LHCN-M2 (cell line): ENCODE results near the gene MYEOV. TPM values are rescaled to one million over a fixed set of nuclear protein-coding genes. Genes with fewer than 3 reads are reported as not detected.

Experiments used
- DNase-seq: peaks from one replicate; pipeline ENCODE4 v3.0.0-alpha.2; 2012; ENCODE audit warnings: low read depth
- total RNA-seq: library from RNA; depleted of rRNA; stranded (reverse); fragments of >200 nt; gene quantifications from 2 replicates; pipeline ENCODE4 v1.2.3, GENCODE V29; 2014

The MYEOV gene
- total RNA-seq, 1 experiment from 2014 or later = 11.8 TPM

DNA sequence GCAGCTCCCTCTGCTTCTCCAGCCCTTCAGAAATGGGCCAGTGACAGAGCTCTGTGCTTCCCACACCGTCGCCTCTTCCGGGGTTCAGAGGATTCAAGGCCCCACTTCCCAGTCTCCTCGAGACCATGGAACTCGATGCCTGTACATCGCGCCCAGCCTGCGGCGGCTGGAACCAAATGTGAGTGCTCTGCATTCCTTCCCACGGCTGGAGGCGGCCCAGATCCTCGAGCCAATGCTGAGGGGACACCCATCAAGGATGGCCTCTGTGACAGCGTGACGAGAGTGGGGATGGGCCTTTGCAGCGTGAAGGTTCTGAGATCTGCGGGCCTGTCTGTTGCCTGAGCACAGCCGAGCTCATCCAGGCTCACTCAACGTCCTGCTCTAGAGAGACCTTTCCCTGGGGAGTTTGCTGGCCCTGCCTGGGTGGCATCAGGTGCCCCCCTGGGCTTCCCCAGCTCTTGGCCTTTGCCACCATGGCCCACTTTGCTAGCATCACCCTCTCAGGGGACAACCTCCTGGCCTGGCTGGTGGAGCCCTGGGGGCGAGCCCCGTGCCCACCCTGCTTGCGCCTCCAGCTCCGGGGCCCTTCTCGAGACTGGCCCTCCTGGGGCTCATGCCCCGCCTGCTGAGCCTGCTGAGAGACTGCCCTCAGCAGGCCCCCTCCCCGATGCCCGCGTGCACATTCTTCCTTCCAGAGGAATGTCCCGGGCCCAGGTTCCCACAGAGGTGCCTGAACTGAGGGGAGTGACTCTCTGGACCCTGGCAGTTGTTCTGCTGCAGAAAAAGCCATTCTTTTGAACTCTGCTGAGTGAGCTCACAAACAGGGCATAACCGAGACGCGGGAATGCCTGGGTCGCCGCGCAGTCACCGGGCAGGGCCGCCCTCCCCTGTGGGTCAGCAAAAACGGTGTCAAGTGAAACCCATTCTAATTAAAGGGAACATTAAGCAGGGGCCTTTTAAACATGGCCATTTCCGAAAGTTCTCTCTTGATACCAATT lies 7.3 kb upstream of the MYEOV start:
- no peak for DNase-seq

DNA sequence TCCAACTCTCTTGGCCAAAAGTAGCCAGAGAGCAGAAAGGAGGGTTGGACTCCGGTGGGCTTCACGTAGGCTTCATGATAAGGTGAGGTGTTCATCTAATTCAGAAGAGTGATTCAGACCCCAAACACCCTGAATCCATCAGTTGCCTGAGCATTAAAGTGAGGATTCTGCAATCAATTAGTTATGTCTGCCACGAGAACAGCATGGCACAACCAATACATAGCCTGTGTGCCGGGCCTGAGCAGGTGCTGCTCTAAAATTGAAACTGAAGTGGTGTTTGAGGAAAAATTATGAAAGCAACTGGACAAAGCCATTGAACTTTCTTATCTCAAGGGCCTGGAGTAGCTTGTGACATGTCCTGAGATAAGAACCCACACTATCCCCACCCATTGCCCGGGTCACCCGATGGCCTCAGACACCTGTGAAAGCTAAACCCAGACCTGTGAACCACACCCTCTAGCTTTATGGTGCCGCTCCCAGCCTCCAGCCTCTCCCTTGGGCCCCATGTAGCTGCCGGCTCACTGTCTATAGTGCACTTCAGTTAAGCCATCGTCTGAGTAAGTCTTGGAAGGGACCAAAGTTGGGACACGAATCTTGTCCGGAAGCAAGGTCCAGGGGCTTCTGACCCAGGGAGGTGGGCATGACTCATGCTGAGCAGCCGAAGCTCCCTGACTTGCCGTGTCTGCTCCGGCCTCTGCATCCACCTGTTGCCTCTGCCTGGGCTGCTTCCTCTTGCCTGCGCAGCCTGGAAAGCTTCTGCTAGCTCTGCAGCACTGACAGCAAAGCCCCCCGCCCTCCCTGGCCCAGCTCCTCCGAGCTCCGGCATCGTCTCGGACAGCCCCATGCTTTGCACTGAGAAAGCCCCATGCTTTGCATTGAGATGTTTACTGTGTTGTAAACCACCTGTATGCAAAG lies 5.7 kb upstream of the MYEOV start:
- DNase-seq = no peak

DNA sequence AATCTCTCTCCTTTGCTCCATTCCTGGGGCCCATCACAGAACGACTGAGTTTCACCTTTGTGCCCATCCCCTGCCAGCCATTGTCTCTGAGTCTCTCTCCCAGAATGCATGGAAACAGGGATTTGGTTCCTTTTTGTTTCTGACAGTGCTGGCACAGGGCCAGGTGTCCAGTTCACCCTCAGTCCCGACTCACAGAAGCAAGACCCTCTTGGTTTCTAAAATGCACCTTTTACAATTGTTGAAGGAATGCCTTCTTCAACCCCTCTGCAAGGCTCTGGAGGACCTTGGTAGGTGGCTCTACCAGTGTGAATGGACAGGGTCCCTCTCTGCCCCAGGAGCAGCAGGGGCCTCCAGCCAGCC lies 5.1 kb upstream of the MYEOV start:
- DNase-seq = no peak

DNA sequence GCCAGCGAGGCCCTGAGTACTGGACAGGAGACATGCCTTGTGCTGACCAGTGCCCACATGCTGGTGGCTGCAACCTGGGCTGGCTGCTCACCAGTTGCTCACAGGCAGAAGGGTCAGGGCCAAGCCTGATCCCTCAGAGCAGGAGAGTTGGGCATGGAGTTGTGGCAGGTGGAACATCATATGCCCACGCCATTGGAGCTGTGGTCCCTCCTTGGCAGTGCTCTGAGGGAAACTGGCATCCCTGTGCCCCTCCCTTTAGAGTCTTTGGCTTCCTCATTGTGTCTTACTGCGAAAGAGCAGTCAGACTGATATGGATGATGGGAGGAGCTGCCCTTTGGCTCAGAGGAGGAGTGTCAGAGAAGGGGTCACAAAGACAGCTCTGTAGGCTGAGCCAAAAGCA lies 3.1 kb upstream of the MYEOV start:
- no peak for DNase-seq

DNA sequence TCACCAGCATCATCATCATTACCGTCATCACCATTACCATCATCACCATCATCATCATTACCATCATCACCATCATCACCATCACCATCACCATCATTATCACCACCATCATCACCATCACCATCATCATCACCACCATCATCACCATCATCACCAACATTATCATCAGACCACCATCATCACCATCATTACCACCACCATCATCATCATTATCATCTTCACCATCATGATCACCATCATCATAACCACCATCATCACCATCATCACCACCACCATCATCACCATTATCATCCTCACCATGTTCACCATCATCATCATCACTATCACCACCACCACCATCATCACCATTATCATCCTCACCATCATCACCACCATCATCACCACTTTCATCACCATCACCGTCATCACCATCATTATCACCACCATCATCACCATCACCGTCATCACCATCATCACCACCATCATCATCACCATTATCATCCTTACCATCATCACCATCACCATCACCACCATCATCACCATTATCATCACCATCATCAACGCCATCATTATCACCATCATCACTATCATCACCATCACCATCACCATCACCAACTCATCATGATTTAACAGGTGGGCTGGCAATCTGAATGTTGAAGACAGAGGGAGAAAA lies 2.4 kb upstream of the MYEOV start:
- DNase-seq = no peak

DNA sequence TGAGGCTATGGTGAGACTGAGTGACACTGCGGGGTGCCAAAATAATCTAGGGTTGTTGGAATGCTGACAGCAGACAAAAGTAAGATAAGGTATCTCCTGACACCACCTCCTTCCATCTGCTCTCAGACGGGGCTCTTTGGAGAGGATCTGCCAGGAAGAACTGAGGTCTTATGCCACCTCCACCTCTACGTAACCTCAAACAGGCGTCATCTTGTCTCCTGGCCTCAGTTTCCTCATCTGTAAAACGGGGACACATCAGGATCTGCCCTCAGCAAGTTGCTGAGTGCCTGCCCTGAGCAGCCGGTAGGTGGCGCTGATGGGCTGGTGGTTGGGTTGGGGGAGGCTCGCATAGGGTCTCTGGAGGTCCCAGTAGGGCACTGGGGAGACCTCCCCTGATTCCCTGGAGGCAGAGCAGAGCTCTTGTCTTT lies 1.7 kb upstream of the MYEOV start:
- DNase-seq = no peak

DNA sequence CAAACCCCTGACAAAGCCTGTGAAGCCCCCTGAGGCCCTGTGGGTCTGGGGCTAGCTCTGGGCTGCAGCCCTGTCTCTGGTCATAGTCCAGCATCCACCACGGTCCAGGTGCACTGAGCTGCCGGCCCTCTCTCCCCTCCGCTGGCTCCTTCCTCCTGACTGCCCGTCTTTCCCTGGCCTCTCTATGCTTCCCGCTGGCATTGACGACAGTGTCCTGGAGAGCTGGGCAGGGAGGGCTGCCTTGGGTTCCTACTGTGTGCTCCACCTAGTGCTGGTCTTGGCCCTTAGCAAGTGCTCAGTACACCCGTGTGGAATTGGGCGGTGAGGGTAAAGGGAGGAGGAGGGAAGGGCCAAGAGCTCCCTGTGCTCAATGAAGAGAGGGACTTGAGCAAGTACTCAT lies 868 bp upstream of the MYEOV start:
- no peak for DNase-seq

DNA sequence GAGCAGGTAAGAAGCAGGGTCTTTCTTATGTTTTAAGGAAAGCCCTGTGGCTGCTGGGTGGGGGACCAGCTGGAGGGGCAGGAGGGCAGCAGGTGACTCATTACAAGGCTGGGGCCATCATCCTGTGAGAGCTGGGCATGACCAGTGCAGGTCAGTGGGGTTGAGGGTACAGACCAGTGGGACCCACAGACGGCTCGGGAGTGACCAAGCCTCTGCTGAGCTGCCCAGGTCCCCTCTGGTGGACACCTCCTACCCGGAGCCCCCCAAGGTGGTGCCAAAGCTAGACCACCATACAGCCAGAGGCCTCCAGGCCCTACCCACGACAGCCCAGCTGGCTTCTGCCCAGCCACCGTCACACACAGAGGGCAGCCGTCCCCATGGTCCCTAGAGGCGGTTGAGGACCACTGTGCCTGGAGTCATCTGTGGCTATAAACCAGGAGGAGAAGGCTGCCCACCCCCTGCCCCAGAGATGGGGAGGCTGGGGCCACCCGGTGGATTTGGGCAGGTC lies 670 bp downstream of the MYEOV start:
- DNase-seq = no peak

DNA sequence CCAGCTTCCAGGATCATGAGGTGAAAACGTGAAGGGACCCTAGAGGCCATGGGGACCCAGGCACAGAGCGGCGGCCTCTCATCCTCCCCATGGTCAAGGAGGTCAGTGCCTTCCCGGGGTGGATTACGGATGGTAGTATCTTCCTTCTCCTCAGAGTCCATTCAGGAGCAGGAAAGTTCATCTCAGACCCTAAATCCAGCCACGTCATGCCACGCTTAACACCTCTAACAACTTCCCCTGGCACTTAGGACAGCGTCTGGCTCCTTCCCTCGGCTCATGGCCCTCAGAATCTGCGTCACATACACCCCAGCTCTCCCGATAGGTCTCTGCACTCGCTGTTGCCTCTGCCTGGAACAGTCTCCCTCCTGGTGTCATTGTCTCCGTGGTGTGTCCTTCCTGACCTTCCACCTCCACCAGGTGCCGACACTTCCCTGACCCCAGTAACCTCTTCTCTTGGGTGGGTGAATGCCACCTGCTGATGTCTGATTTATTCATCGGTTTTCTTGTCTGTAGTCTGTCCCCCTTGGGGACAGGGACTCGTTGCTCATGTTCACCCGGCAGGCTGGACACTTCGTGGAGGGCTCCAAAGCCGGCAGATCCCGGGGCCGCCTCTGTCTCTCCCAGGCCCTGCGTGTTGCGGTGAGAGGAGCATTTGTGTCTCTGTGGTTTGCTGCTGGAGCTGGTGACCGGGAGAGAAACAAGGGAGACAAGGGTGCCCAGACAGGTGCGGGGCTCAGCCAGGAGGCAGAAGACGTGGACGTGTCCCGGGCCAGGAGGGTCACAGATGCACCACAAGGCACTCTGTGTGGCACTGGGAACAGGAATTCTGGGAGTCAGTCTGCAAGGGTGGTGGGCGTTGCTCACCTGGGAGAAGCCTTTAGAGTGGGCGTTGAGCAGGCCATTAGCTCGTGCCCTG lies 1.4 kb downstream of the MYEOV start:
- DNase-seq = no peak

DNA sequence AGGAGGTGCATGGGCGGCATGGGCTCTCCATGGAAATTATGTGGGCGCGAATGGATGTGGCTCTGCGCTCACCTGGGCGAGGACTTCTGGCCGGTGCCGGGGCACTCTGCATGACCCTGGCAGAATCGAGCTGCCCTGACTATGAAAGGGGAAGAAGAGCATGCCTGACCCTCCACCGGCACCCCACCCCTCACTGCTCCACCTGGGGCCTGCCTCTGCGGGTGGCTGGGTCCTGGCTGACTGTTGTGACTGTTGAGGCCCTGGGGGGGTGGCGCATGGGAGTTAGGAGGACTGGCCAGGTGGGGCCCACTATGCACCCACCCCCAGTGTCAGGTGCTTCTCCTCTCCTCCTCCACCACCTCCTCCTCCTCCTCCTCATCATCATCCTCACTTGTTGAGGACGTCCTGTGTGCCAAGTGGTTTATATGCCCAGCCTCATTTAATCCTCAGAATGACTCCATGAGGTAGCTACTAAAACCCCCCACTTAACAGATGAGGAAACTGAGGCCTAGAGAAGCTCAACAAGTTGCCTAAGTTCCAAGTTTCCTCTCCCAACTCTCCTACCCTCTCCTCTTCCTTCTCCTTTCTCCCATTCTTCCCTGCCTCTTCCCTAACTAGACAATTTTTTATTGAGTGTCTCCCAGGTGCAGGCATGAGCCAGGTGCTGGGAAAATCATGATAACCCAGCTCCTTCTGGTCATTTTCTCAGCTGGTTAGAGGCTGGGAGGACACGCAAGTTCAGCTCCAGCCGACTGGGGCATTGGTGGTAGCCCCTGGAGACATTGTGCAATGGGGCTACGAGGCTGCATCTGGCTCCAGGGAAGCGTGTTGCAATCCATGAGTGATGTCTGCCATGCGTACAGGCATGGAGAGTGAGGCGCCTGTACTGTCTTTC lies 2.3 kb downstream of the MYEOV start:
- DNase-seq = peak; percentile 75

DNA sequence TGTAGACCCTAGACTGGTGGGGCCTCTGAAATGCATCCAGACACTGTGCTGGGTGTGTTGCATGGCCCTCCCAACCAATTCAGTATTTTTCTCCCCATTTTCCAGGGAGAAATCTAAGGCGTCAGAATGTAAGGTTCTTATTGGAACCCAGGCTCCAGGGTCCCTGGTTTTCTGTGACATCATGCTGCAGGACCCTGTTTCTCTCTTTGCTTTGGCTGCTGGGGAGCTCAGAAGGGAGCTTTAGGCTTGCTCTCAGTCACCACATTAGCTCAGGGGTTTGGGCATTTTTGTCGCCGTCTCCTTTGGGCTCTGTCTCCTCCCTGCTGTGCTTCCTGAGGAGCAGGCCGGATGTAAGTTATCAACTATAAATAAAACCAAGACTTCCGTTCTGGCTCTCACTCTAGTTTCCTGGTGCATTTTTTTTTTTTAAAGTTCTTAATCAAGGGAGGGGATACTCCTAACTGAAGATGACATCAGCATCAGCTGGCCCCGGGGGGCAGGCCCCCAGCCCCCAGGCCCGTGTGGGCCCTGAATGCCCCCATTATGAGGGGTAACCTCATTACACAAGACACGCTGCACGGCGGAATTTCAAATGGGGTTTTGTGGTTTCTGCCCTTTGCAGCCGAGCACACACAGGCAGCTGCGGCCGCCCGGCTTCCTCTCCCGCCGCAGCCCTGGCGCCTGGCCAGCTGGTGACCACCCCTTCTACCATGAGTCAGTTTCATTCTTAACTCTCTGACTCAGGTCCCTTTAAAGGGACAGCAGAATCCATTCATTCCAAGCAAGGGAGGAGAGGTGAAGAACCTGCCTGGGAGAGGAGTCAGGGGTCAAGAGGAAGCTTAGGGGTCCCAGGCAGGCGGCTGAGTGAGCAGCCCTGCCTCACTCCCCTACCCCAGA lies 3.2 kb downstream of the MYEOV start:
- peak; percentile 100 for DNase-seq

DNA sequence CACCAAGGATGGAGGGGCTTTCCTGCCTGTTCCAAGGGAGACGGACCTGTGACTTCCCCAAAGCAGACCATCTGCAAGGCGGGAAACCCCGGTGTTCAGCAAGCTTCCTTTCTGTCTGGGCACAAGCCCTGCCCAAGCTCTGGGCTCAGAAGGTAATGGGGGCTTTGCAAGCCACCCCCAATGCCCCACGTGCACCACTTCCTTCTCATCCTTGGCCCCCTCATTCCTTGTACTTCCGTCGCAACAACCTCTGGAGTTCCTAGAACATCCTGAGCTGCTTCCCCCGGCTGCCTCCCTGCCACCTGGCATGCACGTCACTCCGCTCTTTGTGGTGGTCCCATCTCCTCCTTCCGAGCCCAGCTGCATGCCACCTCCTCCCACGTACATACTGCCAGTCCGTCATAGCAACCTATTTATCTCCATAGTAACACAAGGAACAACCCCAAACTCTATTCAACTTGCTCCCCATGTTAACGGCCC lies 3.9 kb downstream of the MYEOV start:
- DNase-seq = peak; percentile 77

DNA sequence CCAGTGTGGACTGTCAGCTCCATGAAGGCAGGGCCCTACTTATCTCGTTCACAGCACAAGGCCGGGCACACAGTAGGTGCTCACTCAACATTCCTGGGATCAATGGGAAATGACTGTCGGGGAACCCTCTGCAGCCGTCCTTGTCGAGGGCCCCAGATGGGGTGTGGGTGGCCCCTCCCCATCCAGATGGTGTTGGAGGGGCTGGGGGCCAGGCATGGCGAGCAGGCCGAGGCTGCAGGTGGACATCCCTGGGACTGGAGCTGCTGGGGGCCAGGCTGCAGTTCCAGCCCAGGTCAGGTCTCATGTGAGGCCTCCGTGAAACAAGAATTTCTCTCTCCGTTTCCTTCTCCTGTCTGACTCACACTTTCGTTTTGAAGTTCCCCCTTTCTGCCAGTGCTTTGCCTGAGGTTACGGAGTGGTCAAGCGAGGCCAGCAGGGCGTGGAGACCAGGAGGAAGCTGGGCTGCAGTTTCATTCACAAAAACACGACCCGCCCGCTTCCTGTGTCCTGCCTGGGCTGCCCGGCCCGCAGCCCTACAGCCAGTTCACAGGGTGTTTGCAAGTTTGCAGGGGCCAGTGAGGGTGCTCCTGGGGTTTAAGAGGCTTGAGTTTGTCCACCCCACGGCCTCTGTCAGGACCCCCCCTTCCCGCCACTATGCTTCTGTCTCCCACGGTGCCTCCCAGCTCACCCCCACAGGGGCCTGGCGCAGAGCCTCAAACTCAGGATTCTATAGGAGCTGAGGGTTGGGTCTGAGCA lies 4.5 kb downstream of the MYEOV start:
- peak; percentile 98 for DNase-seq

DNA sequence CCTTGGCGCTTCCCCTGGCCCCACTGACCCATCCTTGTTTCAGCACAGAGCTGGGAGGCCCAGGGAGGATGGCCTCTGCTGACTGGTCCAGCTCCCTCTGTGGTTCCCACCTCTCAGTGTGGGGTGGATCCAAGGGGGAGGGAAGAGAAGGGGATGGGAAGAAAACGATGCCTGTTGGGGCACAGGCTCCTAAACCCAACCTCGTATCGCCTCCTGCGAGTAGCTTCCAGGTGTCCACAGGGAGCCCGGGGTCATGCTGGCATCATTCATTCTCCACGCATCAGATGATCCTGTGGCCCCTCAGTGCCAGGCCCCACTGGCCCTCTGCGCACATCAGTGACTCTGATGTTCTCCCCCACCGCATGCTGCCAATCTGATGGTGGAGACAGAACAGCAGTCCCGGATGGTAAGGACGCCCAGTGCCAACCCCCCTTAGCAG lies 5.1 kb downstream of the MYEOV start:
- peak; percentile 82 for DNase-seq

DNA sequence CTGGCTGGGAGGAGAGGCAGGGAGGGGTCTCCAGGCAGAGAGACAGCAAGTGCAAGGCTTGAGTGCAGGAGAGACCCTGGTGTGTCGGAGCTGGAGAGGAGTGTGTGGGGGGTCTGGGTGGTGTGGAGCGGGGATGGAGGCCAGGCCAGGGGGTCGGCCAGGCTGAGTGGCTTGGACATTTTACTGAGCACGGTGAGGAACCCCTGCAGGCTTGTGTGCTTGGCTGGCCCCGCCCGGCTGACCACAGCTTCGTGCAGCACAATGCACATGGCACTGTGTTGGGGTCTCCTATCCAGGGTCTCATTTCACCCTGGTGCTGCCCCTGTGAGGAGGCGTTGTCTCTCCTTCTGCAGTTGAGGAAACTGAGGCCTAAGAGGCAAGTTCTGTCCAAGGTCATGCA lies 5.6 kb downstream of the MYEOV start:
- DNase-seq = no peak

DNA sequence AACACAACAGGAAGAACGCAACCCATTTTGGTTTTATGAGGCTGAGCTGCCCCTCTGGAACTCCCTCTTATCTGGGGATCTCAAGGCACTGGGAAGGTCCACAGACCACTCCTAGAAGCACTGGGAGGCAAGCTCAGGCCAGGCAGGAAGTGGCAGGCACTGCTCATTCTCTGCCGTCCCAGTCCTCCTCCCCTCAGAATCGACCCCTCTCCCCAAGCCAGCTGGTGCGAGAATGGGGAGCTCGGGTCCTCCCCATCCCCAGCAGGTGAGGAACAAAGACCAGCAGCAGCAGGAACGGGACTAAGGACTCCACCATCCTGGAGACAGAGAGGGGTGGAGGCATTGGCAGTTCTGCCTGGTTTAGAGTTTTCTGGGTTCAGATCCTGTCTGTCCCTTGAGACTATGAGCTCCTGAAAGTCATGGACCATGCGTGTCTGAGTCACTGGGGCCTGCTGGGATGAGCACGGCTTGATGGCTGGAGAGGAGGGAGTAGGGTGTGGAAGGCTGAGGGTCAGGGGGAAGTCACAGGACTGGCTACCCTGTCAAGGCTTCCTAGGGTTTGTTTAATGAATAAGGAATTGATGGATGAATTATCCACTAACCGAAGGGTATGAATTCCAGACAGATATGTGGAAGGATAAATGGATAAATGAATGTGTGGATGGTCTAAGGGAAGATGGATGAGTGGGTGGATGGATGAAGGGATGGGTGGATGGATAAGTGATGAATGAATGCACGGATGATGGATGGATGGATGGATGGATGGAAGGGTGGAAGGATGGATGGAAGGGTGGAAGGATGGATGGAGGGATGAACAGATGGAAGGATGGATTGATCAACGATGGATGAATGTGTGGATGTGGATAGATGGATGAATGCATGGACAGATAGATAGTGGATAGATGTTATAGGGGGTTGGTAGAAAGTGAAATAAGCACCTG lies 6.4 kb downstream of the MYEOV start:
- peak; percentile 96 for DNase-seq
